ENCODE results near the gene SYT14.

- TF ChIP-seq CTCF (IDR thresholded peaks at IDR 0.05; ENCODE audit: insufficient read depth, low read length) (no peak), POLR2AphosphoS5 (IDR thresholded peaks at IDR 0.05; ENCODE audit: low read depth) (no peak), REST (IDR thresholded peaks at IDR 0.05; ENCODE audit: insufficient replicate concordance, low read depth) (no peak), SPI1 (IDR thresholded peaks at IDR 0.05; ENCODE audit: borderline replicate concordance, low read depth) (no peak), GABPA (IDR thresholded peaks at IDR 0.05; ENCODE audit: low read depth) (no peak)
Measured at GRCh38 chr1:210074904-210075303, 136.9 kb downstream of the SYT14 start.

Data from HL-60 (cell line).